ENCODE measurements around the gene KCTD1.

Gene KCTD1

GRCh38 chr18:26548415-26549262, at the start of gene KCTD1:
TSS of gene KCTD1 (minus strand) at chr18:26548553. CDS start at chr18:26548536, 17 bp downstream.
- POLR2A ChIA-PET = interaction anchor here (0.5 to 1.4 kb wide), 9 partner anchors 9 to 232 kb away, joined by 3 to 5 read pairs (median 4); no protein-coding TSS in a partner anchor
- DNase-seq (ENCODE audit: extremely low spot score) = peak; percentile 90
- CTCF ChIA-PET = interaction anchor here (0.6 to 1.7 kb wide), 3 partner anchors 8 to 165 kb away, joined by 4 read pairs; no protein-coding TSS in a partner anchor
- TF ChIP-seq TARDBP (IDR thresholded peaks at IDR 0.05) = no peak
- TF ChIP-seq SUZ12 (IDR thresholded peaks at IDR 0.05) = no peak
- no peak for TF ChIP-seq LEF1 (IDR thresholded peaks at IDR 0.05; ENCODE audit: borderline replicate concordance)
- TF ChIP-seq ARNT (IDR thresholded peaks at IDR 0.05) = no peak
- TF ChIP-seq PKNOX1 (IDR thresholded peaks at IDR 0.05) = no peak

DNA sequence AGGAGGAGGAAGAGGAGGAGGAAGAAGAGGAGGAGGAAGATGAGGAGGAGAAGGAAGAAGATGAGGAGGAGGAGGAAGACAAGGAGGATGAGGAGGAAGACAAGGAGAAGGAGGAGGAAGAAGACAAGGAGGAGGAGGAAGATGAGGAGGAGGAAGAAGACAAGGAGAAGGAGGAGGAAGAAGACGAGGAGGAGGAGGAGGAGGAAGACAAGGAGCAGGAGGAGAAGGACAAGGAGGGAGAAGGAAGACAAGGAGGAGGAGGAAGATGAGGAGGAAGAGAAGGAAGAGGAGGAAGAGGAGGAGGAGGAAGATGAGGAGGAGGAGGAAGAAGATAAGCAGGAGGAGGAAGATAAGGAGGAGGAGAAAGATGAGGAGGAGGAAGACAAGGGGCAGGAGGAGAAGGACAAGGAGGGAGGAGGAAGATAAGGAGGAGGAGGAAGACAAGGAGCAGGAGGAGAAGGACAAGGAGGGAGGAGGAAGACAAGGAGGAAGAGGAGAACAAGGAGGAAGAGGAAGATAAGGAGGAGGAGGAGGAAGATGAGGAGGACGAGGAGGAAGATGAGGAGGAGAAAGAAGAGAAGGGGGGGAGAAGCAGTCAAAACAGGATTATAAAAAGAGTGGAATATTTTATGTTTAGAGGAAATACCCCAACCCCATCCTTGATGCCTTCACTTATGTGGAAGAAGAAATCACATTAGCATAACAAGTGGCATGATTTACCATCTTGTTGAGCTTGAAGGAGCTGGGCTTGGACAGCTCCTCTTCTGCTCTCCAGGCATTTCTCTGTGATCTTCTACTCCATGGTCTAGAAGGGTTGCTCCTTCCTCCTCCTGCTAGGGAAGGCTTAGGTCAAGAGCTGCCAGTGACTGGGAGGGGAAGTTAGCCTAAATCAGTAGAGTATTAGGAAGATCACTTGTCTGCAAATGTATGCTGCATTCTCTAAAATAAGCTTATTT, 45.3 kb upstream of the KCTD1 start:
- POLR2A ChIA-PET = no interaction called here
- no peak for TF ChIP-seq NFRKB (IDR thresholded peaks at IDR 0.05)
- TF ChIP-seq SP1 (IDR thresholded peaks at IDR 0.05) = no peak
- no peak for TF ChIP-seq FOXA1 (IDR thresholded peaks at IDR 0.05)
- no peak for TF ChIP-seq SUZ12 (IDR thresholded peaks at IDR 0.05)
- no peak for TF ChIP-seq FOXM1 (IDR thresholded peaks at IDR 0.05; ENCODE audit: borderline replicate concordance)
- TF ChIP-seq L3MBTL2 (conservative IDR thresholded peaks at IDR 0.05) = no peak
- TF ChIP-seq HDGF (IDR thresholded peaks at IDR 0.05; ENCODE audit: borderline replicate concordance) = no peak
- no peak for TF ChIP-seq TARDBP (IDR thresholded peaks at IDR 0.05)
- CTCF ChIA-PET = no interaction called here
- DNase-seq (ENCODE audit: extremely low spot score) = no peak

DNA sequence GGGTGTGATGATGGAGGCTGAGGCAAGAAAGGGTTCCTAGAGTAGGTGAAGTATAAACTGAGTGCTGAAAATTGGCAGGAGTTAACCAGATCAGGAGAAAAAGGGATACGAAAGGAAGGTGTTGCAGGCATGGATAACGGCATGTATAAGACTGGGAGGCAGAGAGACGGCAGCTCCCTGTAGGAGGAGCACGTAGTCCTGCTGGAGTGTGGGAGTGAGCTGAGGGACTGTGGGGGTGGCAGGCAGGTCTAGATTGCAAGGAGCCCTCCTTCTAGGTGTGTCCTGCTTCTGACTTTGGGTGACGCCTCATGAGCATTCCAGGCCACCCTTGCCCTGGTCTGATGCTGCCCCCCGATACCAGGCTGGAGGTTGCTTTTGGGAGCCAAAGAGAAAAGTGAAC, 36.4 kb upstream of the KCTD1 start:
- ChIA-PET POLR2A (no interaction called here), CTCF (no interaction called here)
- DNase-seq (ENCODE audit: extremely low spot score) = no peak
- TF ChIP-seq LEF1 (IDR thresholded peaks at IDR 0.05; ENCODE audit: borderline replicate concordance) (no peak), TARDBP (IDR thresholded peaks at IDR 0.05) (no peak), CTBP1 (IDR thresholded peaks at IDR 0.05; ENCODE audit: borderline replicate concordance) (no peak), ELF4 (IDR thresholded peaks at IDR 0.05) (no peak), ARNT (IDR thresholded peaks at IDR 0.05) (no peak), SUZ12 (IDR thresholded peaks at IDR 0.05) (no peak)

DNA sequence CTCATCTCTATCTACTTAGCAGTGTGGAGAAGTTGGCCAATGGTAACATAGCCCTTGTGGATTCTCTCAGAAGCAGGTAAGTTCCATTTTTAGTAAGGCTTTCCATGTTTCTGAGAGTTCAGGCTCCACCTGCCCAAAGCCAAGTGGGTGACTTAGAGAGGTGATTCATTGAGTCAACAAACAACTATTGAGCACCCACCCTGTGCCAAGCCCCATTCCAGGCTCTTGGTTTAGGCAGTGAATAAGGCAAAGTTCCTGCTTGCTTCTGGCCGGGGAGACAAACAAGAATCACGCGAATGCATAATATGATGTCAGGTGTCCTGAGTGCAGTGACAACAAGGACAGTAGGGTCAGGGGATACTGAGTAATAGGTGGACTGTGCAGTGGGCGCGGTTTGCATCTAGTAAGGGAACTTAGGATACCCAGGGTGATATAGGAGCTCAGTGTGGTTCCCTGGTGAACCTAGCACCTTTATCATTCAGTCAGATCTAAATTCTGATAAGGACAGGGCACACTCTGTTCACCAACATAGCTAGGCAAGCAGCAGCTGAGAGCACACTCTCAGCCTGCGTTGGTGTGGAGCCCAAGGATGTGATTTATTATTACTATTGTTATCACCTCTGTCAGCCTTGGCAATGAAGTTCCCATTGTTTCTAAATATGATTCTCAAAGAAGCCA, 31.7 kb upstream of the KCTD1 start:
- CTCF ChIA-PET = no interaction called here
- POLR2A ChIA-PET = no interaction called here
- DNase-seq (ENCODE audit: extremely low spot score) = no peak
- TF ChIP-seq TARDBP (IDR thresholded peaks at IDR 0.05) = no peak
- TF ChIP-seq LEF1 (IDR thresholded peaks at IDR 0.05; ENCODE audit: borderline replicate concordance) = no peak
- no peak for TF ChIP-seq FOXM1 (IDR thresholded peaks at IDR 0.05; ENCODE audit: borderline replicate concordance)
- TF ChIP-seq BHLHE40 (IDR thresholded peaks at IDR 0.05; ENCODE audit: borderline replicate concordance) = no peak
- no peak for TF ChIP-seq ARNT (IDR thresholded peaks at IDR 0.05)
- TF ChIP-seq PKNOX1 (IDR thresholded peaks at IDR 0.05) = no peak
- no peak for TF ChIP-seq NFRKB (IDR thresholded peaks at IDR 0.05)
- no peak for TF ChIP-seq FOXK2 (IDR thresholded peaks at IDR 0.05)
- no peak for TF ChIP-seq ELF4 (IDR thresholded peaks at IDR 0.05)

GRCh38 chr18:26575865-26576217, 27.5 kb upstream of the KCTD1 start:
- no peak for TF ChIP-seq ZNF384 (IDR thresholded peaks at IDR 0.05)
- no peak for TF ChIP-seq ARNT (IDR thresholded peaks at IDR 0.05)
- TF ChIP-seq NFRKB (IDR thresholded peaks at IDR 0.05) = no peak
- no peak for TF ChIP-seq FOXA1 (IDR thresholded peaks at IDR 0.05)
- no peak for TF ChIP-seq SP1 (IDR thresholded peaks at IDR 0.05)
- ChIA-PET POLR2A (interaction anchor here (1.2 kb wide), 1 partner anchor 25 kb away, joined by 5 read pairs; no protein-coding TSS in a partner anchor), CTCF (interaction anchor here (1.0 kb wide), 1 partner anchor 229 kb away, joined by 3 read pairs; no protein-coding TSS in a partner anchor)
- DNase-seq (ENCODE audit: extremely low spot score) = no peak

DNA sequence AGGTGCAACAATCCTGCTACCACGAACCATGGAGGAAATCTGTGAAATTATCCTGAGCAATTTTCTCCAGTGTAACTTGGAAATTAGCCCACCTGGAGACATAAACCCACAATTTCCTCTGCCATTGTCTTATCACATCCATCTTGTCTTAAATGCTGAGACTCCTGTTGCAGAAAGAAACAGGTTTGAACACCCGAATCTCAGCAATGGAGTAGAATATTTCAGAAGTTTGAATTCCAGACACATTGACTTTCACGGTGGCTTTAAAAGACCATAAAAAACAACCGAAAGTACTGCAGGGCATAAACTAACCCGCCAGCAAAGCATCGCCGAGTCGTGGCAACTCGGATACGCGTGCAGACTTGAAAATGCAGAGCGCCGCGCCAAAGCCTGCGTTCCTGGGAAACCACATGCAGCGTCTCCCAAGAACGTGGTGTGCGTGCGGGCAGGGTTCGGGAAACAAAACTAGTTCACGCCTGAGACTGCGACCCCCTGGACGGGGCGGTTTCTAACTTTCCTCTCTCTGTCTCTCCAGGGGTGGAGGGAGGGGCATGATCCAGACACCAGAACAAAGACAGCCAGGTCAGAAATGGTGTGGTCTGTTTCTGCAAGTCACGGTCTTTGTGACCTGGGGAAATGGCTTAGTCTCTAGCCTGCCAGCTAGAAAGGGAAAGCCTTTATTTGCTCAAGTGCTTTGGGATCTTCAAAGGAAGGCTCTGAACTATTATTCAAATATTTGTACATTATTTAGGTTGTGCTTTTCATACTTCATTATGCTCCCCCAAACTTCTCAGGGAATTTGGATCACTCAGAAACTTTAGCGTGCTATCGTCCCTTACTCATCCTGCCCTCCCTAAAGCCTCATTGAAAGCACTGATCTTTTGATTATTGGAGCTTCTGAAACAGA, 26.9 kb upstream of the KCTD1 start:
- POLR2A ChIA-PET = interaction anchor here (1.2 kb wide), 1 partner anchor 25 kb away, joined by 5 read pairs; no protein-coding TSS in a partner anchor
- peak; percentile 50 for DNase-seq (ENCODE audit: extremely low spot score)
- no peak for TF ChIP-seq SUZ12 (IDR thresholded peaks at IDR 0.05)
- TF ChIP-seq HDGF (IDR thresholded peaks at IDR 0.05; ENCODE audit: borderline replicate concordance) = no peak
- TF ChIP-seq LEF1 (IDR thresholded peaks at IDR 0.05; ENCODE audit: borderline replicate concordance) = no peak
- TF ChIP-seq ZNF384 (IDR thresholded peaks at IDR 0.05) = no peak
- peak; percentile 90 for TF ChIP-seq L3MBTL2 (conservative IDR thresholded peaks at IDR 0.05)
- 0 out of 2 replicates have a peak, but pooled peaks have one; percentile 1 for TF ChIP-seq ARNT (IDR thresholded peaks at IDR 0.05)
- no peak for TF ChIP-seq TARDBP (IDR thresholded peaks at IDR 0.05)
- no peak for TF ChIP-seq ELF4 (IDR thresholded peaks at IDR 0.05)
- TF ChIP-seq BHLHE40 (IDR thresholded peaks at IDR 0.05; ENCODE audit: borderline replicate concordance) = no peak
- TF ChIP-seq PKNOX1 (IDR thresholded peaks at IDR 0.05) = no peak
- TF ChIP-seq CTBP1 (IDR thresholded peaks at IDR 0.05; ENCODE audit: borderline replicate concordance) = no peak
- no peak for TF ChIP-seq SP1 (IDR thresholded peaks at IDR 0.05)
- no peak for TF ChIP-seq FOXA1 (IDR thresholded peaks at IDR 0.05)
- TF ChIP-seq FOXM1 (IDR thresholded peaks at IDR 0.05; ENCODE audit: borderline replicate concordance) = no peak
- no peak for TF ChIP-seq NFRKB (IDR thresholded peaks at IDR 0.05)
- CTCF ChIA-PET = interaction anchor here (1.0 kb wide), 1 partner anchor 229 kb away, joined by 3 read pairs; no protein-coding TSS in a partner anchor
